ENCODE measurements around the gene KDELR3. TPM values are rescaled to one million over a fixed set of nuclear protein-coding genes. Genes with fewer than 3 reads are reported as not detected.

KDELR3 gene
- 1 to 10 TPM; 1.0 to 1.3 TPM for polyA plus RNA-seq

DNA sequence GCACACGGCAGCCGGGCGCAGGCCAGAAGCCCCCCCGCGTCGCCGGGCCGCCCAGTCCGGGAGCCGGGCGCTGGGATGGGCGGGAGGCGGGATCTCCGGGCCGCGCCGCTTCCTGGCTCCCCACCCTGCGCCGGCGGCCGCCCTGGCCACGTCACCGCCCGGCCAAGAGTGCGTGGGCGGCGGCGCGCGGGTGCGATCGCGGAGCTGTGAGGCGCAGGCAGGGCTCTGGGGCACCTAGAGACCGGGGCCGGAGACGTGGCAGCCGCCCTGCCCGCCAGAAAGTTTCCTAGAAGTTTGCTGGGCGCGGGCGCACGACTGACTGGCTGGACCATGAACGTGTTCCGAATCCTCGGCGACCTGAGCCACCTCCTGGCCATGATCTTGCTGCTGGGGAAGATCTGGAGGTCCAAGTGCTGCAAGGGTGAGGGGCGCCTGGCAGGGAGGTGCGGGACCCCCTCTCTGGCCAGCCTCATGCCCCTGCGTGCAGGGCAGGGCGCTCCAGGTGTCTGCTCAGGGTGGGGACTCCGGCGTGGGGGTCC is at the start of gene KDELR3:
KDELR3 (plus strand) TSS at position 193 of the 539 bp plus-strand sequence; CDS start at position 331, 138 bp downstream.
- Histone ChIP-seq H3K36me3 (ENCODE audit: control insufficient read depth in 2 of 2, insufficient read depth in 2 of 2, low read length in 1 of 2) (no peaks in the 10 kb centered on the region), H3K27ac (ENCODE audit: low read depth in 2 of 2, low read length in 1 of 2) (peak within 1 kb of the TSS in 1 of 2 donors; percentile 18), H3K4me1 (ENCODE audit: control insufficient read depth in 2 of 2, insufficient read depth in 2 of 2, low read length in 1 of 2) (peaks cover 0 to 7% of the 10 kb centered on the region in 2 donors), H3K27me3 (ENCODE audit: control insufficient read depth in 1 of 2, insufficient read depth in 2 of 2, low read length in 2 of 2) (peaks cover 0 to 3% of the 10 kb centered on the region in 2 donors), H3K9me3 (ENCODE audit: control insufficient read depth in 2 of 2, insufficient read depth in 1 of 2, low read depth in 1 of 2, low read length in 1 of 2) (no peaks in the 10 kb centered on the region), H3K4me3 (ENCODE audit: low read depth in 1 of 2, low read length in 2 of 2) (peak within 1 kb of the TSS; percentile 42 to 44)
- WGBS, 2 donors, result 2 to 3% methylated on average over 34 to 53 of the region's 53 CpGs

GRCh38 chr22:38418589-38418988 is 49.3 kb upstream of the KDELR3 start:
- Histone ChIP-seq H3K4me1 (ENCODE audit: control insufficient read depth in 2 of 2, insufficient read depth in 2 of 2, low read length in 1 of 2) (peaks cover 0 to 5% of the 10 kb centered on the region in 2 donors), H3K27me3 (ENCODE audit: control insufficient read depth in 1 of 2, insufficient read depth in 2 of 2, low read length in 2 of 2) (no peaks in the 10 kb centered on the region), H3K9me3 (ENCODE audit: control insufficient read depth in 2 of 2, insufficient read depth in 1 of 2, low read depth in 1 of 2, low read length in 1 of 2) (no peaks in the 10 kb centered on the region)

DNA sequence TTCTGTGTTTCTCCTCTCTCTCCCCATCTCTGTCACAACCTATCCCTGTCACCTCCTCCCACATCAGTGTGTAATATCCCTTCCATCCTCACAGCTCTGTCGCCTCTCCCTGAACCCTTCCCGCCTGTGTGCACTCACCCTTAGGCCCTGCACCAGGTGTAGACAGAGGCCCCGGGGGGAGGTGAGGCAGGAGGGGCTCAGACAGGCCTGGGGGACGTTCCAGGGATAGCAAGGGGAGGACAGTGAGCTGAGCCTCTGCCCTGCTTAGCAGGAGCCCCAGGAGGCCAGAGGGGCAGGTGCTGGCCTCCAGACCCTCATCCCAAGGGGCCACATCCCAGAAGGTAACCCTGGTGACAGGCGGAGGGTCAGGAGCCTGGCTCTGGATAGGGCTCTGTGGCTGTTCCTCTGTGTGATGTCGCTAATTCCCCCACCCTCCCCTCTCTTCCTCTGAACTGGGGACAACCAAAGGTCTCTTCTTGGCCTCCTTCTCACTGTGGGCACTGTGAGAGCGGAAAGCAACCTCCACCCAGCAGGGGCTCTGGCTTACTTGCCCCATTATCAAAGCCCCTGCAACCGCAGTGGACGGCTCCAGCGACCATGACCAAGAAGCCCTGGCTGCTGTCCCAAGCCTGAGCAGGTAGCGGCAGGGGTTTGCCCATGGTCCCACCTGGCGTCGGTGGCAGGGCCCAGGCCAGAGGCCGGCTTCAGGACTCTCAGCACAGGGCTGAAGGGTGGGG is 48.6 kb upstream of the KDELR3 start:
- H3K27ac ChIP-seq (ENCODE audit: low read depth in 2 of 2, low read length in 1 of 2), result no peak overlapping the region
- no peaks in the 10 kb centered on the region for H3K9me3 ChIP-seq (ENCODE audit: control insufficient read depth in 2 of 2, insufficient read depth in 1 of 2, low read depth in 1 of 2, low read length in 1 of 2)
- no peaks in the 10 kb centered on the region for H3K27me3 ChIP-seq (ENCODE audit: control insufficient read depth in 1 of 2, insufficient read depth in 2 of 2, low read length in 2 of 2)
- H3K4me1 ChIP-seq (ENCODE audit: control insufficient read depth in 2 of 2, insufficient read depth in 2 of 2, low read length in 1 of 2), result peaks cover 0 to 7% of the 10 kb centered on the region in 2 donors
- no peak overlapping the region for H3K4me3 ChIP-seq (ENCODE audit: low read depth in 1 of 2, low read length in 2 of 2)
- 80 to 82% methylated on average over 13 to 14 of the region's 14 CpGs for WGBS, 2 donors
- no peaks in the 10 kb centered on the region for H3K36me3 ChIP-seq (ENCODE audit: control insufficient read depth in 2 of 2, insufficient read depth in 2 of 2, low read length in 1 of 2)

More at GRCh38 chr22:38418589-38418988, 49.3 kb upstream of the KDELR3 start:
- no peak overlapping the region for H3K4me3 ChIP-seq (ENCODE audit: low read depth in 1 of 2, low read length in 2 of 2)
- no peak overlapping the region for H3K27ac ChIP-seq (ENCODE audit: low read depth in 2 of 2, low read length in 1 of 2)
- no peaks in the 10 kb centered on the region for H3K36me3 ChIP-seq (ENCODE audit: control insufficient read depth in 2 of 2, insufficient read depth in 2 of 2, low read length in 1 of 2)
- WGBS, 2 donors, result 92 to 93% methylated on average over 14 of the region's 14 CpGs

- Histone ChIP-seq H3K27ac (ENCODE audit: low read depth in 2 of 2, low read length in 1 of 2) (no peak overlapping the region), H3K4me1 (ENCODE audit: control insufficient read depth in 2 of 2, insufficient read depth in 2 of 2, low read length in 1 of 2) (peaks cover 0 to 9% of the 10 kb centered on the region in 2 donors), H3K27me3 (ENCODE audit: control insufficient read depth in 1 of 2, insufficient read depth in 2 of 2, low read length in 2 of 2) (no peaks in the 10 kb centered on the region), H3K9me3 (ENCODE audit: control insufficient read depth in 2 of 2, insufficient read depth in 1 of 2, low read depth in 1 of 2, low read length in 1 of 2) (no peaks in the 10 kb centered on the region), H3K4me3 (ENCODE audit: low read depth in 1 of 2, low read length in 2 of 2) (no peak overlapping the region), H3K36me3 (ENCODE audit: control insufficient read depth in 2 of 2, insufficient read depth in 2 of 2, low read length in 1 of 2) (no peaks in the 10 kb centered on the region)
- WGBS, 2 donors, result 52 to 64% methylated on average over 8 of the region's 8 CpGs
Observed at GRCh38 chr22:38419858-38420160, 48.1 kb upstream of the KDELR3 start.

DNA sequence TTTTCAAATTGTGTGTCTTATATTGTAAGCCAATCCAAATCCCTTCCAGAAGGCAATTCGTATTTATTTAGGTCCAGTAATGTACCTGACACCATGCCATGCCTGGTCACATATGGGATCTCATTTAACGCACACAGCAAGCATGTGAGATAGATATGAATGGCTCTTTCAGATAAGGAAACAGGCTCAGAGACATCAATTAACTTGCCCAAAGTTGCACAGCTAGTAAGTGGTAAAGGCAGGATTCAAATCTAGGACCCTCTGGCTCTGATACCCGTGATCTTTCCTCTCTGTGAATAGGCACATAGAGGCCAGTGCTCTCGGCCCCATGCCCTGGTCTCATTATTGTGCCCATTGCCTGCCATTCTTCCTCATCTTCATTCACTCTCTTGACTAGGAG is 47.2 kb upstream of the KDELR3 start:
- WGBS, 2 donors, result 90 to 93% methylated on average over 4 of the region's 4 CpGs
- H3K4me3 ChIP-seq (ENCODE audit: low read depth in 1 of 2, low read length in 2 of 2), result no peak overlapping the region

DNA sequence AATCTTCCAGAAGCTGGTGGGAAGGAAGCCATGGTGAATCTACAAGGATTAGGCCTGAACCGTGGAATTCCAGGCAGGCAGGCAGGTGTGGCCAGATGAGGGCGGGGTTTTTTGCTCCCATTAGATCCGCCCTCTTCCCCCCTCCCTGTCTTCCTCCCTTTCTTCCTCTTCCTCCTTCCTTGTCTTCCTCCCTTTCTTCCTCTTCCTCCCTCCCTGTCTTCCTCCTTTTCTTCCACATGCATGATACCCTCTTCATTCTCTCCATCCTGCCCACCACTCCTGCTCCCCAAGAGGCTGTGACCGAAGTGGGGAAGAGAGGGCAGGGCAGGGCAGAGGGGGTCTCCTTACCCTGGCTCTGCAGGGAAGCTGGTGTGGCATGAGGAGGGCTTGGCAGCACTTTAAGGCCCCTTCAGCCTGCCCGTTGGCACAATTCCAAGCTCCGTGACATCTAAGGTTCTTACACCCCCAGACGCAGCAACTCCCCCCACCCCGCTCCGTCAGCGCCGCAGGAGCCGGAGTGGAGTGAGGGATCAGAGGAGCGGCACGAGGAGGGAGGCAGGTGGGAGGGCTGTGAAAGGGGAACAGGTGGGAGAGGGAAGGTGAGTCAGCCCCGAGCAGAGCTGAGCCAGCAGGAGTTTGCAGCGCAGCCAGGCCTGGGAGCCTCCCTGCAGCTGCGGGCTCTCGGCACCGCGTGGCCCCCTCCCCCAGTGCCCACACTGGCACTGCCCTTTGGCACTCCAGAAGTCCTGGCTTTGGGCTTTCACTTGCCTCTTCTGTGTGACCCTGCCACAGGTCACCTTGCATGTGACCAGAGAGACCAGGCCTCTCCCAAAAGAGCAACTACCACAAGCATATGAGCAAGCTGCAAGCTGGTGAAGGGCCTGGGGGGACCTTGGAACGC is 45.0 kb upstream of the KDELR3 start:
- peaks cover 0 to 9% of the 10 kb centered on the region in 2 donors for H3K4me1 ChIP-seq (ENCODE audit: control insufficient read depth in 2 of 2, insufficient read depth in 2 of 2, low read length in 1 of 2)
- H3K27me3 ChIP-seq (ENCODE audit: control insufficient read depth in 1 of 2, insufficient read depth in 2 of 2, low read length in 2 of 2), result no peaks in the 10 kb centered on the region
- no peak overlapping the region for H3K27ac ChIP-seq (ENCODE audit: low read depth in 2 of 2, low read length in 1 of 2)
- H3K4me3 ChIP-seq (ENCODE audit: low read depth in 1 of 2, low read length in 2 of 2), result no peak overlapping the region
- no peaks in the 10 kb centered on the region for H3K9me3 ChIP-seq (ENCODE audit: control insufficient read depth in 2 of 2, insufficient read depth in 1 of 2, low read depth in 1 of 2, low read length in 1 of 2)
- H3K36me3 ChIP-seq (ENCODE audit: control insufficient read depth in 2 of 2, insufficient read depth in 2 of 2, low read length in 1 of 2), result no peaks in the 10 kb centered on the region
- WGBS, 2 donors, result 57 to 59% methylated on average over 21 of the region's 21 CpGs

More for the DNA sequence above, 47.2 kb upstream of the KDELR3 start:
- H3K4me1 ChIP-seq (ENCODE audit: control insufficient read depth in 2 of 2, insufficient read depth in 2 of 2, low read length in 1 of 2), result peaks cover 0 to 9% of the 10 kb centered on the region in 2 donors
- H3K27ac ChIP-seq (ENCODE audit: low read depth in 2 of 2, low read length in 1 of 2), result no peak overlapping the region
- H3K36me3 ChIP-seq (ENCODE audit: control insufficient read depth in 2 of 2, insufficient read depth in 2 of 2, low read length in 1 of 2), result no peaks in the 10 kb centered on the region
- H3K9me3 ChIP-seq (ENCODE audit: control insufficient read depth in 2 of 2, insufficient read depth in 1 of 2, low read depth in 1 of 2, low read length in 1 of 2), result no peaks in the 10 kb centered on the region
- H3K27me3 ChIP-seq (ENCODE audit: control insufficient read depth in 1 of 2, insufficient read depth in 2 of 2, low read length in 2 of 2), result no peaks in the 10 kb centered on the region

GRCh38 chr22:38423512-38424503 is 44.1 kb upstream of the KDELR3 start:
- Histone ChIP-seq H3K27me3 (ENCODE audit: control insufficient read depth in 1 of 2, insufficient read depth in 2 of 2, low read length in 2 of 2) (no peaks in the 10 kb centered on the region), H3K27ac (ENCODE audit: low read depth in 2 of 2, low read length in 1 of 2) (peak overlapping the region in 1 of 2 donors; percentile 2), H3K36me3 (ENCODE audit: control insufficient read depth in 2 of 2, insufficient read depth in 2 of 2, low read length in 1 of 2) (no peaks in the 10 kb centered on the region), H3K9me3 (ENCODE audit: control insufficient read depth in 2 of 2, insufficient read depth in 1 of 2, low read depth in 1 of 2, low read length in 1 of 2) (no peaks in the 10 kb centered on the region), H3K4me1 (ENCODE audit: control insufficient read depth in 2 of 2, insufficient read depth in 2 of 2, low read length in 1 of 2) (peaks cover 0 to 9% of the 10 kb centered on the region in 2 donors), H3K4me3 (ENCODE audit: low read depth in 1 of 2, low read length in 2 of 2) (no peak overlapping the region)
- 75 to 76% methylated on average over 18 of the region's 18 CpGs for WGBS, 2 donors

GRCh38 chr22:38424525-38425080 is 43.3 kb upstream of the KDELR3 start:
- Histone ChIP-seq H3K4me1 (ENCODE audit: control insufficient read depth in 2 of 2, insufficient read depth in 2 of 2, low read length in 1 of 2) (peaks cover 0 to 9% of the 10 kb centered on the region in 2 donors), H3K4me3 (ENCODE audit: low read depth in 1 of 2, low read length in 2 of 2) (no peak overlapping the region), H3K9me3 (ENCODE audit: control insufficient read depth in 2 of 2, insufficient read depth in 1 of 2, low read depth in 1 of 2, low read length in 1 of 2) (no peaks in the 10 kb centered on the region), H3K27me3 (ENCODE audit: control insufficient read depth in 1 of 2, insufficient read depth in 2 of 2, low read length in 2 of 2) (no peaks in the 10 kb centered on the region), H3K36me3 (ENCODE audit: control insufficient read depth in 2 of 2, insufficient read depth in 2 of 2, low read length in 1 of 2) (no peaks in the 10 kb centered on the region), H3K27ac (ENCODE audit: low read depth in 2 of 2, low read length in 1 of 2) (peak overlapping the region in 1 of 2 donors; percentile 2)
- whole genome bisulfite sequencing, 2 donors, result 81 to 90% methylated on average over 12 of the region's 12 CpGs

All from esophagus (tissue), 2 donors.